Hypothalamus (tissue), 51 donors: Measurements from ENCODE around the gene HSPG2.

Experiments
- DNase-seq, 51 donors: peaks; one replicate each; lab custom pipeline; 2025; lab: John Stamatoyannopoulos, UW

HSPG2 gene

GRCh38 chr1:21869620-21870121, 67.4 kb downstream of the HSPG2 start:
- DNase-seq: peak in 46 of 51 donors; percentile 3 to 77 (median 43)

- no peak for DNase-seq
Measured at GRCh38 chr1:21868941-21869454, 68.1 kb downstream of the HSPG2 start.

- DNase-seq: no peak
Measured at GRCh38 chr1:21868482-21868881, 68.6 kb downstream of the HSPG2 start.

GRCh38 chr1:21867451-21867996, 69.6 kb downstream of the HSPG2 start:
- DNase-seq: no peak

- no peak for DNase-seq
Measured at GRCh38 chr1:21866707-21867043, 70.4 kb downstream of the HSPG2 start.

- DNase-seq: no peak
Measured at GRCh38 chr1:21865943-21866706, 71.0 kb downstream of the HSPG2 start.

- DNase-seq: no peak
Measured at GRCh38 chr1:21865609-21865942, 71.5 kb downstream of the HSPG2 start.

GRCh38 chr1:21864730-21865129, 72.4 kb downstream of the HSPG2 start:
- DNase-seq: no peak

- no peak for DNase-seq
Measured at GRCh38 chr1:21863981-21864380, 73.1 kb downstream of the HSPG2 start.

GRCh38 chr1:21861602-21862429, 75.3 kb downstream of the HSPG2 start:
- no peak for DNase-seq

- DNase-seq: no peak
Measured at GRCh38 chr1:21860971-21861370, 76.1 kb downstream of the HSPG2 start.

- no peak for DNase-seq
Measured at GRCh38 chr1:21859669-21860179, 77.4 kb downstream of the HSPG2 start.

- DNase-seq: no peak
Measured at GRCh38 chr1:21857840-21858670, 79.1 kb downstream of the HSPG2 start.

- DNase-seq: peak in 1 of 51 donors; percentile 18
Measured at GRCh38 chr1:21857142-21857839, 79.8 kb downstream of the HSPG2 start.

- DNase-seq: no peak
Measured at GRCh38 chr1:21855257-21856096, 81.6 kb downstream of the HSPG2 start.

- no peak for DNase-seq
Measured at GRCh38 chr1:21854751-21855131, 82.4 kb downstream of the HSPG2 start.

GRCh38 chr1:21854090-21854750, 82.9 kb downstream of the HSPG2 start:
- DNase-seq: no peak

- DNase-seq: no peak
Measured at GRCh38 chr1:21853131-21853427, 84.0 kb downstream of the HSPG2 start.
